ENCODE measurements around the gene PIK3R1. TPM values are rescaled to one million over a fixed set of nuclear protein-coding genes. Genes with fewer than 3 reads are reported as not detected.

Gene PIK3R1
- total and polyA plus RNA-seq, 10 of the 15 experiments (the other 5 are each of a cell fraction or from before 2014, with no cell fraction given) = 7.8 to 38.4 (median 15.7) TPM

GRCh38 chr5:68343421-68343826 lies 127.9 kb downstream of the PIK3R1 start (continued):
- TF ChIP-seq RUNX3 (IDR thresholded peaks at IDR 0.05; ENCODE audit: low read length) (peak; percentile 56; the same call in 1 of the 2 replicates), MEF2A (IDR thresholded peaks at IDR 0.05; ENCODE audit: insufficient read depth, low read depth, low read length) (peak; percentile 84; the same call in 1 of the 2 replicates), LARP7 (IDR thresholded peaks at IDR 0.05) (no peak), PAX8 (IDR thresholded peaks at IDR 0.05) (no peak), MAX (IDR thresholded peaks at IDR 0.05; ENCODE audit: low read depth, low read length) (no peak)

GRCh38 chr5:68344447-68345111 lies 129.0 kb downstream of the PIK3R1 start:
- RAD21 ChIA-PET (ENCODE audit: unreplicated experiment) = interaction anchor here (1.1 to 3.2 kb wide), 10 partner anchors 12 to 103 kb away, joined by 3 to 27 read pairs (median 4); no protein-coding TSS in a partner anchor
- Histone ChIP-seq H3K4me1 (ENCODE audit: control insufficient read depth, insufficient read depth, low read length) (peaks cover 21% of the 10 kb centered on the region), H4K20me1 (ENCODE audit: control insufficient read depth, insufficient read depth) (no peaks in the 10 kb centered on the region), H3K9me3 (replicated peaks; ENCODE audit: control insufficient read depth, insufficient read depth, low read length) (no peaks in the 10 kb centered on the region; the same call in 2 of the 3 replicates), H3K36me3 (ENCODE audit: control insufficient read depth in 2 of 2, insufficient read depth in 2 of 2, low read length in 1 of 2) (no peaks in the 10 kb centered on the region), H3K79me2 (ENCODE audit: control insufficient read depth, insufficient read depth, low read length) (no peaks in the 10 kb centered on the region), H3K4me2 (ENCODE audit: control insufficient read depth, insufficient read depth) (peak overlapping the region; percentile 11; the same call in 1 of the 2 replicates), H2AFZ (ENCODE audit: control insufficient read depth, low read depth, low read length) (no peak overlapping the region; the same call in 1 of the 2 replicates), H3K9ac (ENCODE audit: control insufficient read depth, insufficient read depth, low read length) (no peak overlapping the region), H3K27me3 (replicated peaks in 1 of 2; ENCODE audit: control insufficient read depth in 2 of 2, insufficient read depth in 2 of 2, low read length in 1 of 2) (no peaks in the 10 kb centered on the region), H3K27ac (ENCODE audit: control insufficient read depth, insufficient read depth) (peak overlapping the region; percentile 10; the same call in 1 of the 2 replicates), H3K4me3 (no peak overlapping the region)
- in situ Hi-C loops (cut with MboI) = no loop called here
- BruUV-seq (replicated peaks) = no TSS peak
- peak; percentile 83 for ATAC-seq
- intact Hi-C loops (cut with micrococcal nuclease; ENCODE audit: unreplicated experiment) = no loop called here
- SMC1A ChIA-PET (ENCODE audit: uncharacterized antibody, unreplicated experiment) = interaction anchor here (0.7 to 3.3 kb wide), 14 partner anchors 13 to 86 kb away, joined by 3 to 20 read pairs (median 3); no protein-coding TSS in a partner anchor
- no peak for DNase-seq (ENCODE audit: low read depth, low spot score)
- CTCF ChIA-PET = interaction anchor here (1.3 kb wide), 1 partner anchor 17 kb away, joined by 3 read pairs; no protein-coding TSS in a partner anchor
- FAIRE-seq = no peak
- POLR2A ChIA-PET = interaction anchor here (0.6 to 1.5 kb wide), 3 partner anchors 39 to 97 kb away, joined by 3 read pairs; no protein-coding TSS in a partner anchor
- 30% methylated on average over 4 of the region's 4 CpGs for WGBS (ENCODE audit: insufficient coverage, insufficient replicate concordance, low lambda C conversion rate, missing lambda C conversion rate)
- peak; percentile 70 for TF ChIP-seq IKZF1 (conservative IDR thresholded peaks at IDR 0.05)
- peak; percentile 86; the same call in 1 of the 2 replicates for TF ChIP-seq BACH1 (IDR thresholded peaks at IDR 0.05; ENCODE audit: borderline replicate concordance)
- peak; percentile 29 to 58; a peak in 1 of 4 replicates for TF ChIP-seq EP300 (IDR thresholded peaks at IDR 0.05; ENCODE audit: borderline replicate concordance in 1 of 2, control insufficient read depth in 1 of 2, low read depth in 2 of 2, low read length in 2 of 2)
- peak; percentile 26 for TF ChIP-seq MEF2B (IDR thresholded peaks at IDR 0.05; ENCODE audit: partially characterized antibody, poor library complexity, severe bottlenecking)
- no peak for TF ChIP-seq RBBP5 (conservative IDR thresholded peaks at IDR 0.05)
- peak; percentile 82 for TF ChIP-seq MTA2 (IDR thresholded peaks at IDR 0.05; ENCODE audit: low read depth)
- TF ChIP-seq RUNX3 (IDR thresholded peaks at IDR 0.05; ENCODE audit: low read length) = peak; percentile 89
- TF ChIP-seq ZNF217 (IDR thresholded peaks at IDR 0.05) = peak; percentile 43; the same call in 1 of the 2 replicates
- 0 out of 2 replicates have a peak, but pooled peaks have one; percentile 22 for TF ChIP-seq BCL11A (IDR thresholded peaks at IDR 0.05; ENCODE audit: low read depth, low read length)
- 0 out of 4 replicates have a peak, but pooled peaks of 1 of the 2 experiments have one; percentile 34 for TF ChIP-seq CEBPB (IDR thresholded peaks at IDR 0.05; ENCODE audit: borderline replicate concordance in 1 of 2, low read depth in 2 of 2, low read length in 2 of 2)
- peak; percentile 36; the same call in 1 of the 2 replicates for TF ChIP-seq CREB1 (IDR thresholded peaks at IDR 0.05; ENCODE audit: low read depth)
- TF ChIP-seq DPF2 (IDR thresholded peaks at IDR 0.05) = peak; percentile 36; the same call in 1 of the 2 replicates
- TF ChIP-seq ATF3 (IDR thresholded peaks at IDR 0.05; ENCODE audit: borderline replicate concordance, extremely low read depth, low read depth, low read length) = no peak
- TF ChIP-seq ATF2 (IDR thresholded peaks at IDR 0.05; ENCODE audit: low read length) = peak; percentile 44; the same call in 1 of the 2 replicates
- TF ChIP-seq MLLT1 (IDR thresholded peaks at IDR 0.05) = peak; percentile 49; the same call in 1 of the 2 replicates

Measured in GM12878 (cell line).